T-helper 17 cell (primary cell): ENCODE data around the gene MRI1. TPM values are rescaled to one million over a fixed set of nuclear protein-coding genes. Genes with fewer than 3 reads are reported as not detected.

Experiments used
- ATAC-seq: fragments of 150-1000 bp; cut with Tn5 transposase; 2 replicates; pipeline ENCODE4 v1.10.0; 2021; ENCODE audit warnings: mild to moderate bottlenecking, moderate library complexity
- DNase-seq, 3 donors: peaks; one replicate each; pipeline versions ENCODE4 v3.0.0 to v3.0.0-alpha.2; 2020 to 2021
- H3K9me3 ChIP-seq: one replicate; pipeline ENCODE4 v1.7.0; 2013; ENCODE audit warnings: low read length, mild to moderate bottlenecking; ENCODE audit not compliant: control insufficient read depth, poor library complexity, severe bottlenecking
- H3K27ac Mint-ChIP-seq: one replicate; pipeline ENCODE4 v1.8.0; 2022; ENCODE audit warnings: mild to moderate bottlenecking, moderate library complexity, mixed read lengths
- H3K27me3 Mint-ChIP-seq: one replicate; pipeline ENCODE4 v1.8.0; 2022; ENCODE audit warnings: mixed read lengths
- H3K36me3 Mint-ChIP-seq: one replicate; pipeline ENCODE4 v1.8.0; 2022; ENCODE audit warnings: low read depth, mixed read lengths
- H3K4me1 Mint-ChIP-seq: one replicate; pipeline ENCODE4 v1.8.0; 2022; ENCODE audit warnings: mild to moderate bottlenecking, mixed read lengths
- H3K4me3 Mint-ChIP-seq: one replicate; pipeline ENCODE4 v1.8.0; 2022; ENCODE audit warnings: mild to moderate bottlenecking, moderate library complexity, mixed read lengths
- total RNA-seq, 4 donors: library from RNA in 2 of 4; stranded (reverse) in 2 of 4; gene quantifications; one replicate each; pipeline ENCODE4 v1.2.3 and lab custom pipeline; 2022 to 2026

The MRI1 gene
- total RNA-seq (10 to 100 TPM; 31.0 to 31.9 TPM), total RNA-seq (lab: John Stamatoyannopoulos, UW) (35.9 to 113 reads per million in 2 donors)

DNA sequence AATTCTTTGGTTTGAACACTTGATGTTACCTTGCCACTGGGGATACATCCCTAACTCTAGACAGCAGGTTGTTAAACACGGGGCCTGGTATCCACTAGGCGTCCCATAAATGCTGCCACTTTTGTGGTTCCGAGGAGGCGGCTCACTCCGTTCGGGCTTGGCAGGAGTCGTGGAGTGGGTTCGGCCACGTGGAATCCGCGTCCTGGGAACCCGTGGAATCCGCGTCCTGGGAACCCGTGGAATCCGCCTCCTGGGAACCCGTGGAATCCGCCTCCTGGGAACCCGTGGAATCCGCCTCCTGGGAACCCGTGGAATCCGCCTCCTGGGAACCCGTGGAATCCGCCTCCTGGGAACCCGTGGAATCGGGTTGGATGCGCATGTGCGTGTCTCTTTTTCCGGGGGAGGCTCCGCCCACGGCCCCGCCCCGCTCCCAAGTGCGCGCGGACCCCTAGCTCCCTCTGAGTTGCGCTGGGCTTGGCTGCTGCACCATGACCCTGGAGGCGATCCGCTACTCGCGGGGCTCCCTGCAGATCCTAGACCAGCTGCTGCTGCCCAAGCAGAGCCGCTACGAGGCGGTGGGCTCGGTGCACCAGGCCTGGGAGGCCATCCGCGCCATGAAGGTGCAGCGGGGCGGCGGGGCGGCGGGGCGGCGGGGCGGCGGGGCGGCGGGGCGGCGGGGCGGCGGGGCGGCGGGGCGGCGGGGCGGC is at the start of gene MRI1:
Gene MRI1, plus strand, starts transcription at position 422 of the 707 bp plus-strand sequence. Its CDS starts 67 bp downstream, at position 489.
- H3K36me3 Mint-ChIP-seq, result no peaks in the 10 kb centered on the region
- H3K4me1 Mint-ChIP-seq, result peaks cover 14% of the 10 kb centered on the region
- no peaks in the 10 kb centered on the region for H3K9me3 ChIP-seq
- H3K27ac Mint-ChIP-seq, result peak within 1 kb of the TSS; percentile 88
- no peaks in the 10 kb centered on the region for H3K27me3 Mint-ChIP-seq
- DNase-seq (peak in 2 of 3 donors; percentile 53 to 57), ATAC-seq (peak; percentile 84)
- H3K4me3 Mint-ChIP-seq, result peak within 1 kb of the TSS; percentile 93

DNA sequence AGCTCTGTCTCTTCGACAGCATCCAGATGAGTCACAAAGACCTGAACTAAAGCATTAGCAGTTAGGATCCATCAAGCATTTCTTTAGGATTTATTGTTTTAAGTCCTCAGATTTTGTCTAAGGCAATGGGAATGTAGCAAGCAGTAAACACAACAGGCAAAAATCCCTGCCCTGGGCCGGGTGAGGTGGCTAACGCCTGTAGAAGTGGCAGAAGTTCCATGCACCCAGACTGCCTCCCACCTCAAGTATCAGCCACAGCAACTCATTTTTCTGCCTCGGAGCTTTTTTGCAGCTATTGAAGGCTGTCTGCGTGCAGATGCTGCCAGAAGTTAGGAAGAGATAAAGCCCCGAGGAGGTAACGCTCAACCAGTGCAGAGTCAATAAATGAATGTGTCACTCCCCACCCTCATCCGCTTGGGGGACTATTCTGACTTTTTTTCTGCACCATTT is 47.1 kb upstream of the MRI1 start:
- no peak overlapping the region for H3K27ac Mint-ChIP-seq
- H3K4me3 Mint-ChIP-seq, result no peak overlapping the region
- H3K36me3 Mint-ChIP-seq, result peaks cover 2% of the 10 kb centered on the region
- ATAC-seq, result no peak
- H3K4me1 Mint-ChIP-seq, result peaks cover 2% of the 10 kb centered on the region
- peaks cover 3% of the 10 kb centered on the region for H3K9me3 ChIP-seq
- no peak for DNase-seq
- peaks cover 17% of the 10 kb centered on the region for H3K27me3 Mint-ChIP-seq

DNA sequence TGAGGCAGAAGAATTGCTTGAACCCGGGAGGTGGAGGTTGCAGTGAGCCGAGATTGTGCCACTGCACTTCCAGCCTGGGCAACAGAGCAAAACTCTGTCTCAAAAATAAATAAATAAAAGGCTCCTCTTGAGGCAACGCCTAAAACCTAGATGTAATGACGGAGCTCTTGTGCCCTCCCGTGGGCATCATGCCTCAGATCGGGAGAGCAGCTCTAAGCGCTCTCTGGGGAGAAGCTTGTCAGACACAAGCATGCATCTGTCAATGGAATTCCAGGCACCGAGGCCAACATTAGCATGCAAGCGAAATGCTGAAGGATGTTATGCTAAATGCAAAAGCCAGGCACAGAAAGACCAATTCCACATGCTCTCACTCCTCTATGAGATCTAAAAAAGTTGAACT is 45.6 kb upstream of the MRI1 start:
- peaks cover 17% of the 10 kb centered on the region for H3K27me3 Mint-ChIP-seq
- H3K27ac Mint-ChIP-seq, result peak overlapping the region; percentile 45
- peaks cover 2% of the 10 kb centered on the region for H3K4me1 Mint-ChIP-seq
- H3K9me3 ChIP-seq, result peaks cover 3% of the 10 kb centered on the region
- no peak overlapping the region for H3K4me3 Mint-ChIP-seq
- no peak for DNase-seq
- no peak for ATAC-seq
- peaks cover 2% of the 10 kb centered on the region for H3K36me3 Mint-ChIP-seq

DNA sequence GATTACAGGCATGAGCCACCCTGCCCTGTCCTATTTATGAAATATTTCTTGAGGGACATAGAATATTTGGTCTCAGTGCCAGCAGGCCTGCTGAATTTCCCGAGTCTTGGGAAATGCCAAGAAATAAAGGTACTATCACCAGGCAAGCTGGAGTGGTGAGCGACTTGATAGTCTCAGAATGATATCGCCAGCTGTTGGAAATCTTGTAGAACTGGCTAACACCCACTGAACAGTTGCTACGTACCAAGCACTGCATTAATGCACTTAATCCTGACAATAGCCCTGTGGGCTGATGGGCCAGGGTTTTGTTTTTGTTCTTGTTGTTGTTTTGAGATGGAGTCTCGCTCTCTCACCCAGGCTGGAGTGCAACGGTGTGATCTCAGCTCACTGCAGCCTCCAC is 42.2 kb upstream of the MRI1 start:
- DNase-seq (no peak), ATAC-seq (no peak)
- no peak overlapping the region for H3K4me3 Mint-ChIP-seq
- peaks cover 20% of the 10 kb centered on the region for H3K27me3 Mint-ChIP-seq
- H3K36me3 Mint-ChIP-seq, result no peaks in the 10 kb centered on the region
- no peak overlapping the region for H3K27ac Mint-ChIP-seq
- H3K4me1 Mint-ChIP-seq, result peaks cover 2% of the 10 kb centered on the region
- H3K9me3 ChIP-seq, result no peaks in the 10 kb centered on the region

DNA sequence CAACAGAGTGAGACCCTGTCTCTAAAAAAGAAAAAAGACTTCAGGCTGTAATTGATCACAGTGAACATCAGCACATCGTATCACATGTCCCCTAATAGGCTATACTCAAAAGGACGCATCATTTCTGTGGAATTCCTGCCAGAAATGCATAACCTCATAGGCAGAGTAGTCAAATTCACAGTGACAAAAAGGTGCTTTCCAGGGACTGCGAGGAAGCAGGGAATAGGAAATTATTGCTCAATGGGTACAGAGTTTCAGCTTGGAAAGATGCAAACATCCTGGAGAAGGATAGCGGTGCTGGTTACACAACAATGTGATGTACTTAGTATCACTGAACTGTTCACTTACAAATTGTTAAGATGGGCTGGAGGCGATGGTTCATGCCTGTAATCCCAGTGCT is 41.1 kb upstream of the MRI1 start:
- DNase-seq (no peak), ATAC-seq (no peak)
- Mint-ChIP-seq H3K27me3 (peaks cover 13% of the 10 kb centered on the region), H3K4me3 (no peak overlapping the region), H3K27ac (no peak overlapping the region), H3K36me3 (no peaks in the 10 kb centered on the region), H3K4me1 (no peaks in the 10 kb centered on the region)
- no peaks in the 10 kb centered on the region for H3K9me3 ChIP-seq

DNA sequence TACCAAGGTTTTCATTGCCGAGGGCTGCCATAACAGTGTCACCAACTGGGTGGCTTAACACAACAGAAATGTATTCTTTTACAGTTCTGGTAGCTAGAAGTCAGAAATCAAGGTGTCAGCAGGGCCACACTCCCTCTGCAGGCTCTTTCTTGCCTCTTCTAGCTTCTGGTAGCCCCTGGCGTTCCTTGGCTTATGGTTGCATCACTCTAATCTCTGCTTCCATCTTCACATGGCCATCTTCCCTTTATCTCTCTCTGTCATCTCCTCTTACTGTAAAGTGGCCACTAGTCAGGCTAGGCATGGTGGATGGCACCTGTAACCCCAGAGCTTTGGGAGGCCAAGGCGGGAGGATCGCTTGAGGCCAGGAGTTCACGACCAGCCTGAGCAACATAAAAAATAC is 38.0 kb upstream of the MRI1 start:
- ATAC-seq, result no peak
- Mint-ChIP-seq H3K36me3 (no peaks in the 10 kb centered on the region), H3K4me1 (peaks cover 5% of the 10 kb centered on the region), H3K27ac (no peak overlapping the region), H3K27me3 (peaks cover 7% of the 10 kb centered on the region), H3K4me3 (no peak overlapping the region)
- H3K9me3 ChIP-seq, result no peaks in the 10 kb centered on the region
- no peak for DNase-seq

DNA sequence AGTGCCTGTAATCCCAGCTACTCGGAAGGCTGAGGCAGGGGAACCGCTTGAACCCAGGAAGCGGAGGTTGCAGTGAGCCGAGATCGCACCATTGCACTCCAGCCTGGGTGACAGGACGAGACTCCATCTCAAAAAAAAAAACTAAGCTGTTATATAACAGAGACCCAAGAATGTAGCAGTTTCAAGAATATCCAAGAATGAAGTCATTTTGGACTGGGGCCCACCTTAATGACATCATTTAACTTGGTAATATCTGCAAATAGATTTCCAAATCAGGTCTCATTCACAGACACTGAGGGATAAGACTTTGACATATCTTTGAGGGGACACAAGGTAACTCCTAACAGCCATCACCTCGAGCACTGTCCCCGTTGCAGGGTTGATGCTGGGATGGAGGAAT is 36.5 kb upstream of the MRI1 start:
- H3K4me3 Mint-ChIP-seq, result no peak overlapping the region

DNA sequence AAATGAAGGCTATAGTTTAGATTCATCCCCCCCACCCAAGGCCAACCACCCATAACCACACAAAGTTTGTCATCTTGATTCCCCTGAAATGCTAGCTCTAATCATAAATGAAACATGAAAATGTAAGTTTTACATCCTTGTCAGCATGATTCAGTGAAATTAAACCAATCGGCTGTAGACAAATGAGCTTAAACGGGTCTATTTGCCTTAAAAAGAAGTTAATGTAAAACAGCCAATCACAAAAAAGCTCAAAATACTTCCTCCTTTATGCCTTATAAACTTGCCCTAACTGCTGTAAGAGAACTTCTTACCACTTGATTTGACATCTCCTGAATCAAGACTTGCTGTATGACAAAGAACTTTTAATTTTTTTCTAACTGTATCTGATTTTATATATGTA is 34.5 kb upstream of the MRI1 start:
- peaks cover 1% of the 10 kb centered on the region for H3K27me3 Mint-ChIP-seq
- H3K9me3 ChIP-seq, result no peaks in the 10 kb centered on the region
- ATAC-seq (no peak), DNase-seq (no peak)
- peaks cover 6% of the 10 kb centered on the region for H3K4me1 Mint-ChIP-seq
- no peaks in the 10 kb centered on the region for H3K36me3 Mint-ChIP-seq
- no peak overlapping the region for H3K27ac Mint-ChIP-seq
- no peak overlapping the region for H3K4me3 Mint-ChIP-seq

More for the DNA sequence above, 36.5 kb upstream of the MRI1 start:
- H3K9me3 ChIP-seq, result no peaks in the 10 kb centered on the region
- no peaks in the 10 kb centered on the region for H3K36me3 Mint-ChIP-seq
- peaks cover 6% of the 10 kb centered on the region for H3K4me1 Mint-ChIP-seq
- H3K27ac Mint-ChIP-seq, result no peak overlapping the region
- DNase-seq (no peak), ATAC-seq (no peak)
- peaks cover 7% of the 10 kb centered on the region for H3K27me3 Mint-ChIP-seq

DNA sequence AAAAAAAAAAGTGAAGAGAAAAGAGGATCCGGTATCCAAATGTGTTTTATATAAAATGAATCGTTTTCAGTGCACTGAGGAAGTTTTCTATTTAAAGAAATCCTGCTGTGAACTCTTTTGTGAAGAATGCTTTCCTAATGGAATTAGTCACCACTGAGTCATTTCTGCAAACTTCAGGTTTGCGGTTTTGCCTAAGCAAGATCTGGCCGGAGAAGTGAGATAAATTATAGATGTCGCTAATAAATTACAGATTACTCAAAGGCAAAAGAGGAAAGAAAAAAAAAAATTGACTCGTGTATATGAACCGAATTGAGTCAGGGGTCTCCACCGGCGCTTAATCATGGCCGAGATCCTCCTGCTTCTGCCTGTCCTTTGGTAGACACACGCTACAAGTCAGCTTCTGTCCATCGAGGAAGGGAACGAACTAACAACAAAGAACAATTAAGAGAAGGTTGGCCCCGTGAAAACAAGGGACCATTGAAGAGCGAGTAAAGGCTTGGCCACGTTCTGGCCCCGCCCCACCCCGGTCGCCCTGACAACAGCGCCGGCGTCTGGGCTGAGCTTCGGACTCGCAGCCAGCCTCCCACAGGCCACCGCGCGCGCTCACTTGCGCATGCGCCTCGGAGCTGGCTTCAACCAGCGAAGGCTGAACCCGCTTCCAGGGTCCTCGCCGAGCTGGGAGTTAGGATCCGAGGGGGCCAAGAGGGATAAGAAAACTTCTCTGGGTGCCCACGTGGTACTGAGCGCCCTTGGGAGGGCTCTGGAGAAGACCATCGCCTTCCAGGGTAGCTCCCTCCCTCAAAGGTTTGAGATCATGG is 33.0 kb upstream of the MRI1 start:
- H3K36me3 Mint-ChIP-seq, result no peaks in the 10 kb centered on the region

DNA sequence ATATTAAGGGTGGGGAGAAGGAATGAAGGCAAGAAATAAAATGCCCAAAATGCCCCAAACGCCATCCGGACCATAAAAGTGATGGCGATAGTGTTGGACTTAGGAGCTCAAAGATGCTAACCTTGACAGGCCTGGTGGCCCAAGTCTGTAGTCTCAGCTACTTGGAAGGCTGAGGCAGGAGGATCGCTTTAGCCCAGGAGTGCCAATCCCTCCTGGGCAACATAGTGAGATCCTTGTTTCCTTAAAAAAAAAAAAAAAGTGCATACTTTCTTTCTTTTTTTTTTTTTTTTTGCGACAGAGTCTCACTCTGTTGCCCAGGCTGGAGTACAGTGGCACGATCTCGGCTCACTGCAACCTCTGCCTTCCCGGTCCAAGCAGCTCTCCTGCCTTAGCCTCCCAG is 32.0 kb upstream of the MRI1 start:
- ATAC-seq, result no peak
- Mint-ChIP-seq H3K27ac (no peak overlapping the region), H3K27me3 (no peaks in the 10 kb centered on the region), H3K4me1 (peaks cover 6% of the 10 kb centered on the region), H3K36me3 (no peaks in the 10 kb centered on the region), H3K4me3 (peak overlapping the region; percentile 91)
- no peaks in the 10 kb centered on the region for H3K9me3 ChIP-seq
- no peak for DNase-seq

More for the DNA sequence above, 33.0 kb upstream of the MRI1 start:
- Mint-ChIP-seq H3K4me3 (peak overlapping the region; percentile 91), H3K27ac (peak overlapping the region; percentile 83), H3K4me1 (peaks cover 6% of the 10 kb centered on the region), H3K27me3 (no peaks in the 10 kb centered on the region)
- DNase-seq, result peak; percentile 90 to 94 (median 93)
- ATAC-seq, result peak; percentile 100
- H3K9me3 ChIP-seq, result no peaks in the 10 kb centered on the region

DNA sequence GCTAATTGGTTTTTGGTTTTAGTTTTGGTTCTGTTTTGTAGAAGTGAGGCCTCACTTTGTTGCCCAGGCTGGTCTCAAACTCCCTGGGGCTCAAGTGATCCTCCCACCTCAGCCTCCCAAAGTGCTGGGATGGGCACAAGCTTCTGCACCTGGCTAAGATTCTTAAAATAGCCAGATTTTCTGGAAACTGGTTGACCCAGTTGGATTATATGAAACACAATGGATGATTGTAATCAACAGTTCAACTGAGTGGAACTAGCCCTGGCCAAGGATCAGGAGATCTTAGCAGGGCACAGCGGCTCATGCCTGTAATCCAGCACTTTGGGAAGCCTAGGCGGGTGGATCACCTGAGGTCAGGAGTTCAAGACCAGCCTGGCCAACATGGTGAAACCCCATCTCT is 29.6 kb upstream of the MRI1 start:
- Mint-ChIP-seq H3K27me3 (no peaks in the 10 kb centered on the region), H3K4me1 (peaks cover 6% of the 10 kb centered on the region), H3K4me3 (no peak overlapping the region), H3K27ac (no peak overlapping the region), H3K36me3 (no peaks in the 10 kb centered on the region)
- no peak for DNase-seq
- no peak for ATAC-seq
- no peaks in the 10 kb centered on the region for H3K9me3 ChIP-seq

DNA sequence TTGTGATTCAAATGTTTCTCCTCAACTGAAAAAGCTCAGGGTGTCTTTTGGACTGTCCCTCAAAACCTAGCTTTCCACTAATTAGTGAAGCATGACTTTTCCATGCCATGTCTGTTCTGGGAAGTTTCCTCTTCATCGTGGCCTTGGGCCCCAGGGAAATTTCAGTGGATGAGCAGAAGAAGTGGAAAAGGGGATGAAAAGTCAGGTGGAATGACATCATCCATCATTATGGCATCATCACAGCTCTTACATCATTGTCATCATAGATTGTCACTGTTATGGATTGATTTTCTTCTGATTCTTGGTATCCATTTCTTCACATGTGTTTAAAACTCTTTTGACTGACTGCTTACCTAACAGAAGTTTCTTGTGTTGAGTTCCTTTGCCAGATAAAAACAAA is 26.2 kb upstream of the MRI1 start:
- Mint-ChIP-seq H3K27me3 (no peaks in the 10 kb centered on the region), H3K4me3 (no peak overlapping the region), H3K4me1 (no peaks in the 10 kb centered on the region), H3K27ac (no peak overlapping the region), H3K36me3 (no peaks in the 10 kb centered on the region)
- DNase-seq (no peak), ATAC-seq (no peak)
- no peaks in the 10 kb centered on the region for H3K9me3 ChIP-seq

DNA sequence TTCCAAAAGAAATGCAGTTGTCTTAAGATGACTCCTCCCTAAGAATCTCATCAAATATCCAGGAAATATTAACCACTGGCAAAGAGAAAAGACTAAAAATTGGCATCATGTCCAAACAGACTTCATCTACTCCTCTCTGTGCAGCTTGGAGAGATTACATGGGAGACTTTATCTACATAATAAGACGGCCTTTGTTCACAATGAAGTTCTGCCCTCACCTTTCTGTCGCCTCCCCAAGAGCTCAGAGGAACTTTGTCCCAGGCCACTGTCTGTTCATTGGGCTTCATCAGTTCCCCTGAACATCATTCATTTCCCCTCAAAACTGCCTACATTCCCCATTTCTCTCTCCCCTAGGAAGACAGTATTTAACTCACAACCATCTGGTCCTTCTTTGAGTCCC is 22.4 kb upstream of the MRI1 start:
- Mint-ChIP-seq H3K4me3 (no peak overlapping the region), H3K27ac (no peak overlapping the region), H3K27me3 (no peaks in the 10 kb centered on the region)

More for the DNA sequence above, 22.4 kb upstream of the MRI1 start:
- Mint-ChIP-seq H3K36me3 (no peaks in the 10 kb centered on the region), H3K4me1 (no peaks in the 10 kb centered on the region)
- no peaks in the 10 kb centered on the region for H3K9me3 ChIP-seq
- DNase-seq (no peak), ATAC-seq (no peak)
